ENCODE results near the gene ADORA1.

ADORA1 gene

DNA sequence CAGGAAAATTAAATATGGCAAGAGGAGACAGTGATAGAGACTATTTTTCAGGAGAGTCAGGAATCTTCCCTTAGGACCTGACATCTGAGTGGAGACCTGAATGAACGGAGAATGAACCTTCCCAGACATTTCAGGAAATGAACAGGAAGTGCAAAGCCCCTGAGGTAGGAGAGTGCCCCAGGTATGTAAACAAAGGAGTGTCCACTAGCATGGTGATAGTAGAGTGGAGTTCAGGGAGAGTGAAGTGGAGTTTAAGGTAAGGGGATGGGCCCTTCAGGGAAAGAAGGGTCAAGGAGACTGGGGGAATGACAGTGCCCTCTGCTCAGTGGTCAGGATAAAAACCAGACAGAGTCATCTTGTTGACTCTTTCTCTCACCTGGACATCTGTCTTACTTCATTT is 28.8 kb downstream of the ADORA1 start:
- no peak for DNase-seq (ENCODE audit: low read depth in 2 of 2)

DNA sequence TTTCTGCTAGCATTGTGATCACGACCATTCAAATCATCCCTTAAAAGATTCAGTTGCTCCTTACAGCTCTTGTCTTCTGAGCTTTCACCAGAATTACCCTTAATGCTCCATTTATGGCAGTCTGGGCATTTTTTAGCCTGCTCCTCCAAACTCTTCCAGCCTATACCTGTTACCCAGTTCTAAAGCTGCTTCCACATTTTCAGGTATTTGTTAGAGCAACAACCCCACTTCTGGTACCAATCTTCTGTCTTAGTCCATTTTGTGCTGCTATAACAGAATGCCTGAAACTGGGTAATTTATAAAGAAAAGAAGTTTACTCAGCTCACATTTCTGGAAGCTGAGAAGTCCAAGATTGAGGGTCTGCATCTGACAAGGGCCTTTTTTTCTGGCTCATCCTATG is 30.9 kb downstream of the ADORA1 start:
- no peak for DNase-seq (ENCODE audit: low read depth in 2 of 2)

DNA sequence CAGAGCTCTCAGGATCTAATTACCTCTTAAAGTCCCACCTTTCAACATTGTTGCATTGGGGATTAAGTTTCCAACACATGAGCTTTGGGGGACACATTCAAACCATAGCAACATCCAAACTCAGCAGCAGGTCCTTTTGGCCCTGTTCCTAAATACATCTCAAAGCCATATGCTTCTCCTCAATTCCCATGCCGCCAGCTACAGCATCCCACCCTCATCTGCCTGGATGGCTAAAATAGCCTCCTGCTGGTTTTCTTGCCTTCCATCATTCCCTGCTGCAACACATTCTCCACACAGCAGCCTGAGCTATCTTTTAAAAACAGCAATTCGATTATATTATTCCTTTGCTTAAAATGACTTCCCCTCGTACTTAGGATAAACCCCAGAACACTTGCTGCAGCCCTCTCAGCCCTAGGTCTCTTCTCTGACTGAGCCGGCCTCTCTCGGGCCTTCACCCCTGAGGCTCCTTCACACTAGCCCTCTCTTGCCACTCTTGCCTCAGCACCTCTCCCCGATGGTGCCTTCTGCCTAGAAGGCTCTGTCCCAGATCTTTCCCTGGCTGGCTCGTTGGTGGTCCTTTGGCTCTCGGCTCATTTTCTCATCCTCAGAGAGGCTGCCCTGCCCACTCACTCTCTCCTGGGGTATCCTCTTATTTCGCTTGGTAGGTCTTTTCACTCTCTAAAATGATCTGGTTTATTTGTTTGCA is 31.6 kb downstream of the ADORA1 start:
- no peak for DNase-seq (ENCODE audit: low read depth in 2 of 2)

DNA sequence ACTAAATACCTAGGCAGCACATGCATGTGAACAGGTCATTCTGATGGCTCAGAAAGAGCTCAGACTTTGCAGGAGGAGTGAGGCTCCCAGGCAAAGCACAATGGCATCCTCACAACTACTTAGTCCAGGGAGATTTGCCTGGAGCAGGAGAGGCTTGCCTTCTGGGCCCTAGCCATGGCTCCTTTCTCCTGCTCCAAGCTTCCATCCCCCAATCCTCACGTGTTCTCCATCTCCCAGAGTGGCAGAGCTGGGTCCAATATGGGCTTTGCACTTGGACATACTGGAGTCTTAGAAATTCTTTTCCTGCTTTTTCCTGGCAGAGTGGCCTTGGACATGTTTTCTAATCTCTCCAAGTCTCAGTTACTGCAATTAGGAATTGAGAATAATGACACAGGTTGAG is 32.3 kb downstream of the ADORA1 start:
- no peak for DNase-seq (ENCODE audit: low read depth in 2 of 2)

DNA sequence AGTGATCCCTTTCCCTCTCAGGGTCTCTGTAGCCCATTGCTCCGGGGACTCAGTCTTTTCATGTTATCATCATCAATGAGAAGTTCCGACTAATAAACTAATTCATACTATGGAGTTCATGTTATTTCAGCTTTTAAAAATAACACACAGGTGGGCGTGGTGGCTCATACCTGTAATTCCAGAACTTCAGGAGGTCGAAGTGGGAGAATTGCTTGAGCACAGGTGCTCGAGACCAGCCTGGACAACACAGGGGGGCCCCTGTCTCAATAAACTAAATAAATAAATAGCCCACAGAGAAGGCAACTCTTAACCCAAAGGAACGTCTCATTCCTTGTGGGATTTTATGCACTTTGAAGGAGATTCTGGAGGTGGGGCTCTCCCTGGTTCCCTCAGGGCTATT is 33.6 kb downstream of the ADORA1 start:
- DNase-seq (ENCODE audit: low read depth in 2 of 2): no peak

DNA sequence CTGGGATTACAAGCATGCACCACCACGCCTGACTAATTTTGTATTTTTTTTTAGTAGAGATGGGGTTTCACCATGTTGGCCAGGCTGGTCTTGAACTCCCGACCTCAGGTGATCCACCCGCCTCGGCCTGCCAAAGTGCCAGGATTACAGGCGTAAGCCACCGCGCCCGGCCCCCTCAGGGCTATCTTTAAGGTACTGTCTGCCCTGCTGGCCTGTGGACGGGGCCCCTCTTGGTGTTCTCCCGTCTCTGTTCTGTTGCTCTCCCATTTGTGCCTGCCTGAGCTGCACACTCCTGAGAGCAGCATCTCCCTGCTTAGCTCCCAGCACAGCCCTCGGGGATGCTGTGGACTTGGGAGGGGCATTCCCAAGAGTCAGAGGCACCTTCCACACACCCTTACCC is 34.2 kb downstream of the ADORA1 start:
- no peak for DNase-seq (ENCODE audit: low read depth in 2 of 2)

DNA sequence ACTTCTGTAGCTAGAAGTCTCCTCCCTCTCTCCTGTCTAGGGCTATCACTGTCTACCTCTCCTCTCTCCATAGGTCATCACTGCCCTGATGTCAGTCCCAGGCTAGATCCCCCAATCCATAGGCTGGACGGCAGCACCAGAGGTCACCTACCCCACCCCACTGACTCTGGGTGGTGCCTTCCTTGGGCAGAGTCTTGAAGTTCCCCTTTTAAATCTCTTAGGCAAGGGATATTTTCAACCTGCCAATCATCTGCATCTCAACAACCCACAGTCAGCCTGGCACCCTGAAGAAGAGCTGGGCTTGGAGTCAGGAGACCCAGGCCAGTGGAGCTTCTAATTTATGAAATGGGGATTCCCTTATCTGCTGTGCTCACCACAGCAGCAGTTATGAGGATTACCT is 34.9 kb downstream of the ADORA1 start:
- no peak for DNase-seq (ENCODE audit: low read depth in 2 of 2)

DNA sequence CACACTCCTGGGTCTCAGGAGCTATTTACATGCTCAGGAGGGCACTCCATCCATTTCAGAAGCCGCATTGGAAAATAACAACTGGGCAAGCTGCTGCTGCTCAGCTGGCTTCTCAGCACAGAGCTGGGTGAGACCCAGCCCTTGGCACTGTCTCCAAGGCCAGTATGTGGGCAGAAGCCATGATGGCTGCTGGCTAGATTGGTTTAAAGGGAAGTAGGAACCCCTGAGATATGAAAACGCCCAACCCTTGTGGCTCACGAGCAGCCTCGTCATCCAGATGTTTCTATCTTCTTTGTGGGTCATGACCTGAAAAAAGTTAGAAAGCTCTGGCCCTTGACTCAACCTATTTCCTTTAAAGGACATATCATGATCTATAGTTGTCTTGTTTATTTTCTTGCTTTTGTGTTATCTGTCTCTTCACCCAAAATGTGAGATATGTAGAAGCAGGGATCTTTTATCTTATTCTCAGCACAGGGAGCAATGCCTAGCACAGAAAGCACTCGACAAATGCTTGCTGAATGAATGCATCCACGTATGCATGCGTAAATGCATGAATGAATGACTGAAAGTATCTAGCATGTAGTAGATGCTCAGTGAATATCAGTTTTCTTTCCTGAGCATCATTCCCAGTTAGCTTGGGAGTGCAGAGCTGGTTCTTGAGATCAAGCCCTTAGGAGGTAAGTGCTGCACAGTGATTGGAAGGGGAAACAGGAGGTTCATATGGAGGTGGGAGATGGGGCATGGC is 36.5 kb downstream of the ADORA1 start:
- no peak for DNase-seq (ENCODE audit: low read depth in 2 of 2)

DNA sequence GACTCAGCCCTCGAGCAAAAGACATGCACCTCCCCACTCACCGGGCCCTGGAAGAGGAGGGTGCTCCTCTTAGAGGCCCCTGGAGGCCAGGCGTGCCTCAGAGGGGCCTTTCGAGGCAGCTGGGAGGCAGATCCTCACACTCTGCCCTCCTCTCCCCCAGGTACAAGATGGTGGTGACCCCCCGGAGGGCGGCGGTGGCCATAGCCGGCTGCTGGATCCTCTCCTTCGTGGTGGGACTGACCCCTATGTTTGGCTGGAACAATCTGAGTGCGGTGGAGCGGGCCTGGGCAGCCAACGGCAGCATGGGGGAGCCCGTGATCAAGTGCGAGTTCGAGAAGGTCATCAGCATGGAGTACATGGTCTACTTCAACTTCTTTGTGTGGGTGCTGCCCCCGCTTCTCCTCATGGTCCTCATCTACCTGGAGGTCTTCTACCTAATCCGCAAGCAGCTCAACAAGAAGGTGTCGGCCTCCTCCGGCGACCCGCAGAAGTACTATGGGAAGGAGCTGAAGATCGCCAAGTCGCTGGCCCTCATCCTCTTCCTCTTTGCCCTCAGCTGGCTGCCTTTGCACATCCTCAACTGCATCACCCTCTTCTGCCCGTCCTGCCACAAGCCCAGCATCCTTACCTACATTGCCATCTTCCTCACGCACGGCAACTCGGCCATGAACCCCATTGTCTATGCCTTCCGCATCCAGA is 37.7 kb downstream of the ADORA1 start:
- no peak for DNase-seq (ENCODE audit: low read depth in 2 of 2)

DNA sequence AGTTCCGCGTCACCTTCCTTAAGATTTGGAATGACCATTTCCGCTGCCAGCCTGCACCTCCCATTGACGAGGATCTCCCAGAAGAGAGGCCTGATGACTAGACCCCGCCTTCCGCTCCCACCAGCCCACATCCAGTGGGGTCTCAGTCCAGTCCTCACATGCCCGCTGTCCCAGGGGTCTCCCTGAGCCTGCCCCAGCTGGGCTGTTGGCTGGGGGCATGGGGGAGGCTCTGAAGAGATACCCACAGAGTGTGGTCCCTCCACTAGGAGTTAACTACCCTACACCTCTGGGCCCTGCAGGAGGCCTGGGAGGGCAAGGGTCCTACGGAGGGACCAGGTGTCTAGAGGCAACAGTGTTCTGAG is 38.3 kb downstream of the ADORA1 start:
- no peak for DNase-seq (ENCODE audit: low read depth in 2 of 2)

DNA sequence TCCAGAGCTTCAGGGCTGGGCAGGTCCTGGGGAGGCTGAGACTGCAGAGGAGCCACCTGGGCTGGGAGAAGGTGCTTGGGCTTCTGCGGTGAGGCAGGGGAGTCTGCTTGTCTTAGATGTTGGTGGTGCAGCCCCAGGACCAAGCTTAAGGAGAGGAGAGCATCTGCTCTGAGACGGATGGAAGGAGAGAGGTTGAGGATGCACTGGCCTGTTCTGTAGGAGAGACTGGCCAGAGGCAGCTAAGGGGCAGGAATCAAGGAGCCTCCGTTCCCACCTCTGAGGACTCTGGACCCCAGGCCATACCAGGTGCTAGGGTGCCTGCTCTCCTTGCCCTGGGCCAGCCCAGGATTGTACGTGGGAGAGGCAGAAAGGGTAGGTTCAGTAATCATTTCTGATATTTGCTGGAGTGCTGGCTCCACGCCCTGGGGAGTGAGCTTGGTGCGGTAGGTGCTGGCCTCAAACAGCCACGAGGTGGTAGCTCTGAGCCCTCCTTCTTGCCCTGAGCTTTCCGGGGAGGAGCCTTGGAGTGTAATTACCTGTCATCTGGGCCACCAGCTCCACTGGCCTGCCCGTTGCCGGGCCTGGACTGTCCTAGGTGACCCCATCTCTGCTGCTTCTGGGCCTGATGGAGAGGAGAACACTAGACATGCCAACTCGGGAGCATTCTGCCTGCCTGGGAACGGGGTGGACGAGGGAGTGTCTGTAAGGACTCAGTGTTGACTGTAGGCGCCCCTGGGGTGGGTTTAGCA is 38.8 kb downstream of the ADORA1 start:
- no peak for DNase-seq (ENCODE audit: low read depth in 2 of 2)

DNA sequence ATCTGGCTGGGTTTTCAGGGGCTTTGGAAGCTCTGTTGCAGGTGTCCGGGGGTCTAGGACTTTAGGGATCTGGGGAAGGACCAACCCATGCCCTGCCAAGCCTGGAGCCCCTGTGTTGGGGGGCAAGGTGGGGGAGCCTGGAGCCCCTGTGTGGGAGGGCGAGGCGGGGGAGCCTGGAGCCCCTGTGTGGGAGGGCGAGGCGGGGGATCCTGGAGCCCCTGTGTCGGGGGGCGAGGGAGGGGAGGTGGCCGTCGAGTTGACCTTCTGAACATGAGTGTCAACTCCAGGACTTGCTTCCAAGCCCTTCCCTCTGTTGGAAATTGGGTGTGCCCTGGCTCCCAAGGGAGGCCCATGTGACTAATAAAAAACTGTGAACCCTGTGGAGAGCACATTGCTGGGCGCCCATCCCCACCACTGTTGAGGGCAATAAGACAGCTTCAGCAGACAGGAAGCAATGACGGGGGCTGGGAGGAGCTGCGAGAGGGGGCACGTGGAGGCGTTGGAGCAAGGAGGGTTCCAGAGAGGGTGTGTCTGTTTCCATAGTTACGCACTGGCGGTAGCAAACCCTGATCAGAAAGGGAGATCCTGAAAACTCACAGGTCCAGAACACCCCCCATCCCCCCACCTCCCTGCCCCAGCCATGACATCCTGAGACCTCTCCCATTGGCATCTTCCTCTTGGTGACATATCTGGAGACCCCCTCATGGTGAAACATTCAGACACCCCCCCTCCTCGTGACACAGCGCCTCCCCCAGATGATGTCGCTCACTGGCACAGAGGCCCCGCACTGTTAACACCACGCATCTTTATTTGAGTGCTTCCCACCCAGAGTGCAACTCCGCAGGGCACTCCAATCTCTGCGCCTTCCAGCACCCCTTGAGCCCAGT is 39.7 kb downstream of the ADORA1 start:
- DNase-seq (ENCODE audit: low read depth in 2 of 2): no peak

DNA sequence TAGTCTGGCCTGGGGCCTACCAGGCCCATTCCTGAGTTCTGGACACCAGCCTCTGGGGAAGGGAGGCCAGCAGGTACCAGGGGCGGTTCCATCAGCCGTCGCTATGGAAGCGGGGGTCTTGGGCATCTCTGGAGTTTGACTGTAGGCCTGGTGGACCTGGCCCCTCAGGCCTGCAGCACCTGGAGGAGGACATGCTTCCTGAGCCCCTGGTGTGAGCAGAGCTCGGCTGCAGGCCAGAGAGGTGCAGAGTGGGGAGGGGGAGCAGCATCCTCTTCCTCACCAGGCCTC is 40.3 kb downstream of the ADORA1 start:
- DNase-seq (ENCODE audit: low read depth in 2 of 2): no peak

DNA sequence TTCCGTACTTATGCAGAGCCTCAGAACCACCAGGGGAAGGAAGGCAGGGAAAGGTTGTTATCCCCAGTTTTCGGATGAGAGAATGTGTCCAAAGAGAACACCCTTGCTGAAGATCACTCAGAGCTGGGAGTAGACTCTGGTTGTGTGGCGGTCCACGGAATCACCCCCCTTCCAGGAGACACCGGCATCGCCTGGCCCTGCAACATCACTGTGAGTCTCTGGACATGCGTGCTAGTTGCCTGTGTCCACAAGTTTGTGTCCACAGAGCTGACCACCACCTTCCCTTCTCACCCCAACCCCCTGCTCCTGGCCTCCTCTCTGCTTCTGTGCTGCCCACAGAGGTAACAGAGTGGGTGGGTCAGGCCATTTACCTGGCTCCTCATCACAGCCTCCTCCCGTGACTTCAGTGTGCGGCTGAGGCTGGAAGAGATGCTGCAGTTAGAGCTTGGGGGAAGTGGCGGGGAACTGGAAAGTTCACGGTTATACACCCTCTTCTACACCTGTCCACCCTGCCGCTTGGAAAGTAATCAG is 40.8 kb downstream of the ADORA1 start:
- no peak for DNase-seq (ENCODE audit: low read depth in 2 of 2)

DNA sequence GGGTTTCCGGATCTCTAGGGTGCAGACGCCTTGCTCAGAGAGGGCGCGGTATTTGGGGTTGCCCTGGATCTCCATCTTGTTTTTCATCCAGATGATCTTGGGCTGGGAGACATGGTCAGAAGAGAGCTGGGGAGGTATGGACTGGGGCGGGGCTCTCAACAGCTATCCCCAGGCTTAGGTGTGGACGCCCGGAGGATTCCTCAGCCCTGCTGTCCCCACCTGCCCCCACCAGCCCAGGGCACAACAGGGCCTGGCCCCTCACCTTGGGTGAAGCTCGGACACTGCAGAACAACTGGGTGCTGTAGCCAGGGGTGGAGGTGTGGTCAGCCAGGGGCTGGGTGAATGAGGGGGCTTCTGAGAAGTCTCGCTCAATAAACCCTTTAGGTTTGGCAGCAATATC is 41.5 kb downstream of the ADORA1 start:
- DNase-seq (ENCODE audit: low read depth in 2 of 2): no peak

DNA sequence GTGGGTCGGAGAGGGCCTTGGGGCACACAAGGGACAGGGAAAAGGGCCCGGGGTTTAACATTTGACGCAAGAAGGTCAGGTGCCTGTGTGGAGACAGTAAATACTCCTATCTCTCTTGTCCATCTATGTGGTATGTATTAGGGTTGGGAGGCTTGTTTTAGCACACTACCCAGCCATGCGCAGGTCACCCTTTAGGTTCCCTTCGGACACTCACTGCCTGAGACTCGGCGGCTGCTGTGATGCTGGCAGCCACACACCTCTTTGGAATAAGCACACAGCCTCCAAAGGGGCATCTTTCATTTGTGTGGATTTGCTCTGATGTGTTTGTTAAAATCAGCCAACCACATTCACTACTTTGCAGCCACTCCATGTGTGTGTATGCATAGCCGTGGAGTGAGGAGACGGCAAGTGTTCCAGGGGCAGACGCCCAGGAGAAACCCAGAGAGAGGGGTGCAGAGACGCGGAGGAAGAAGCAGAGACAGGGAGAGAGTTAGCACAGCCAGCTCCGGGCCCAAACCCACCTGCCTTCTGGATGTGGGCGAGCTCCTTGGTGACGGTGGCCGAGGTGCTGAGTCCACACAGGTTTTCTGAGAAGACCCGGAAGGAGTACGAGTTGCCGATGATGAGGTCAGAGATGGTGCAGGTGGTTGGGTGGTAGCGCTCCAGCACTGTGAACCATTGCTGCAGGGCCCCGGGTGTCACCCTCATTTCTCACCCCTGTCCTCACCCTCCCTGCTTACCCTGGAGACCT is 42.4 kb downstream of the ADORA1 start:
- DNase-seq (ENCODE audit: low read depth in 2 of 2): no peak

DNA sequence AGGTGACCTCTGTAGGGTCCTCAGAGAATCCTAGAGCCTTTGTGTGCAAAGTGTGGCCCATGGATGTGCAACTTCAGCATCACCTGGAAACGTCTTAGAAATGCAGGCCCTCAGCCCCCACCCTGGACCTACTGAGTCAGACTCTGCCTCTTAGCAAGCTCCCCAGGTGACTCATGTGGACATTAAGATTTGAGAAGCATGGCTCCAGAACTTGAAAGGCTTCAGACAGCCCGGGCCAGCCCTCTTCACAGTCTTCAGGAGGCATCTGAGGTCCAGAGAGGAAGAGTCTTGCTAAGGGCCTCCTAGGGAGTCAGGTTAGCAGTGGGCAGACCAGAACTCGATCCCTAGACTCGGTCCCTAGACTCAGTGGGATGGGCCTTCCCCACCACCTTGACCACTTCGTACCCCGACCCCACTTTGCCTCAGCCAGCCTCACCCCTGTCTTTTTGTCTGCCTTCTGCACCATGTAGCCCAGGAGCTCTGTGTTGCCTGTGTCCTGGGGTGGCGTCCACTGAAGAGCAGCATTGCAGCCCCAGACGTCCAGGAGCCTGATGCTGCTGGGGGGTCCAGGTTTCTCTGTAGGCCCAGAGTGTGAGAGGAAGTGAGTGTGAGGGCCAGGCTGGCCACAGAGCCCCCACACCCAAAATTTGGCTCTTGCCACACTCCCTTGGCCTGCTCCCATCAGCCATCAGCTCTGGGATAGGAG is 43.3 kb downstream of the ADORA1 start:
- DNase-seq (ENCODE audit: low read depth in 2 of 2): no peak

DNA sequence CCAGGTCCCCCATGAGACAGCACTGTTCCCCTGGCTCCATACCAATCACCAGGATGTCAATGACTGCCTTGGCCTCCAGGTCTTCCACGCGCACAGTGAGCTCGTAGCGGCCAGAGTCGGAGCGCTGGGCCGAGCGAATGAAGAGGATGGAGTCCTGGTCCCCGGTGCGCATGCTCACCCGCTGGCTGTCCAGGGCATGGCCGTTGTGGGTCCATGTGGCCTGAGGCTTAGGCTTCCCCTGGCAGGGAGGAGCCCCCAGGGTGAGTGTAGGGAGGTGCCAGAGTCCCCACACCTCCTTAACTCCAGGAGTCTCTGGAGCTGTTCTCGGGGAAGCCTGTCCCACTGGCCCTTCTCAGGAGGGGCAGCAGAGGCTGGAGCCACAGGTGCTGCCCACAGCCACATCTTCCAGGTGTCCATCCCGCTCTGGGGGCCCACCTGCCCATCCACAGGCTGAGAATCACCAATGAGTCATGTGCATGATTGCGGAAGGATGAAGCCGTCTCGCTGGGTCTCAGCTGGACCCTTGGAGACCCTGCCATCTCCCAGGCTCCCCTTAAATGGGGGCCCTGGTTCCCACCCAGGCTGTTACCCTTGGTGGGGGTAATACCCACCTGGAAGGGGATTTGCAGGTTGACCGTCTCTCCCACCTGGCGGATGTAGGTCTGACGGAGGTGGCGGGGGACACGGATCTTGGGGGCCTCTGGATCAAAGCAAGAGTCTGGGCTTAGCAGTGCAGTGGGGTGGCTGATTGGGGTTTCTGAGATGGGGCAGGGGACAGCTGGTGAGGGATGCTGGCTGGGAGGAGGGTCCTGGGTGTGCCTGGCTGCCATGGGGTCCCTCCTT is 44.0 kb downstream of the ADORA1 start:
- no peak for DNase-seq (ENCODE audit: low read depth in 2 of 2)

All from stimulated activated CD8-positive, alpha-beta memory T cell treated with anti-CD3 and anti-CD28 coated beads, Interleukin-7, amount 100 ng/mL, for 4 hours (primary cell).